Right ventricle myocardium inferior (tissue), 1 donor: ENCODE data around the gene SIK1. TPM values are rescaled to one million over a fixed set of nuclear protein-coding genes. Genes with fewer than 3 reads are reported as not detected.
"Not testable (repeated sequence)": the region's sequence is repeated elsewhere in the genome, so short reads cannot be mapped to it uniquely, and the experiment has no call there.

Experiments used
- ATAC-seq: fragments of 200-7000 bp; cut with Tn5 transposase; one replicate; pipeline ENCODE4 v1.9.1; 2020; ENCODE audit warnings: mild to moderate bottlenecking, moderate library complexity
- DNase-seq: peaks from one replicate; pipeline ENCODE4 v3.0.0; 2021; ENCODE audit errors: missing footprints
- intact Hi-C: fragments of 100-400 bp; cut with DNase I; formaldehyde crosslinking; loops from one replicate; pipeline ENCODE4 v1.11.0; 2022
- total RNA-seq: library from RNA; stranded (reverse); fragmentation: NEBNext Ultra II Directional; extraction: Animal tissue kit (Norgen Biotek cat#: 25700); gene quantifications from one replicate; pipeline ENCODE4 v1.2.1, GENCODE V29; 2021
- donor health status: DM: no; HTN: yes; CAD: no; lungs with severe emphysema.

Gene SIK1
- total RNA-seq, 1 donor from 2014 or later = 4.6 TPM

GRCh38 chr21:43403651-43404430 is 23.1 kb downstream of the SIK1 start:
- DNase-seq, intact Hi-C loops, ATAC-seq: not testable (repeated sequence)

DNA sequence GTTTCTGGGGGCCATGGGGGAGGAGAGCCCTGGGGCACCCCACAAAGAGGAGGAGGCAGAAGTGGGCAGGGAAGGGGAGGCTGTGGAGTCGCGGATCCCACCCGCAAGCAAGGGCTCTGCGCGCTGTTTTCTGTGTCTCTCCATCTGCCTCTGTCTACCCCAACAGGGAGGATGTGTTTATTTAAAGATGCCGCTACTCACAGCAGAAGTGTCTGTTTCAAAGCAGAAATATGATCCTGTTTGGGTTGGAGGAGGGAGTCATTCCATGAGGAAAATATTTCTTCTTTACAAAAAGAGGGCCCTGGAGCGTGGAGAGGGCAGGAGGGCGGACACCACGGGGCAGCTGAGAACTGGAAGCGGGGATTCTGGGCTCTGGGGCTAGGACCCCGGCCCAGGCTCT is 25.8 kb downstream of the SIK1 start:
- DNase-seq, intact Hi-C loops, ATAC-seq: not testable (repeated sequence)

DNA sequence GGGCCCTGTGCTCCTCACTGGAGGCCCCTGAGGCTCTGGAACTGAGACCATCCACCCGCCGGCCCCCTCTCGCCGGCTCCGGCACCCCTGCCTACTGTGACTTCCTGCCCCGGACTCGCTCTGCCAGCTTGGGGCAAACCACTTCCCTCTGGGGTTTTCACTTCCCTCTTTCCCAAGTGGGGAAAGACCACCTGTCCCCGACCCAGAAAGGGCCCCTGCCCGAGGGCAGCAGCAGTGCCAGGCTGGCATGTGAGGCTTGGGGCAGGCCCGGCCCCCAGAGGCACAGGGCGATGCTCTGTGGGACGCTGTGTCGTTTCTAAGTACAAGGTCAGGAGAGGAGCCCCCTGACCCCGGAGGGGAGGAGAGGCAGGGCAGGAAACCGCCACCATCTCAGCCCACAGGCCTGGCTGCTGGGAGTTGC is 27.3 kb downstream of the SIK1 start:
- DNase-seq, intact Hi-C loops: not testable (repeated sequence)
- peak; percentile 51 for ATAC-seq

- DNase-seq, intact Hi-C loops: not testable (repeated sequence)
- ATAC-seq = peak; percentile 19
Measured at GRCh38 chr21:43399136-43399535, 27.8 kb downstream of the SIK1 start.

DNA sequence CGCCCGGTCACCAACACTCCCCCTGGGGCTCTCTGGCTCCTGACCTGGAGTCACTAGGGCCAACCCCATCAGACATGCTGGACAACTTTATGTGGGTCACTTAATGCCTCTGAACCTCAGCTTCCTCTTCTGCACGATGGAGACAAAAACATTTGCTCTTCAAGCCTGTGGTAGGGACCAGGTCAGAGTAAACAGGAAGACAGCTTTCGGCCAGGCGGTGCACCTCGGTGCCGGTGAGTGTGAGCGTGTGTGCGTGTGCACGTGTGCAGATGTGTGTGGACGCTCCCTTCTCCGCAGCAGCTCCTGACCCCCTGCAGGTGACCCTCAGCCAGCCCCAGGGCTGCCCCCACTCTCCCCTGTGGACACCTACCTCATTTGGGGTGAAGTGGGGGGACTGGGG is 28.4 kb downstream of the SIK1 start:
- intact Hi-C loops, ATAC-seq, DNase-seq: not testable (repeated sequence)

- DNase-seq, intact Hi-C loops, ATAC-seq: not testable (repeated sequence)
Measured at GRCh38 chr21:43398000-43398399, 28.9 kb downstream of the SIK1 start.

DNA sequence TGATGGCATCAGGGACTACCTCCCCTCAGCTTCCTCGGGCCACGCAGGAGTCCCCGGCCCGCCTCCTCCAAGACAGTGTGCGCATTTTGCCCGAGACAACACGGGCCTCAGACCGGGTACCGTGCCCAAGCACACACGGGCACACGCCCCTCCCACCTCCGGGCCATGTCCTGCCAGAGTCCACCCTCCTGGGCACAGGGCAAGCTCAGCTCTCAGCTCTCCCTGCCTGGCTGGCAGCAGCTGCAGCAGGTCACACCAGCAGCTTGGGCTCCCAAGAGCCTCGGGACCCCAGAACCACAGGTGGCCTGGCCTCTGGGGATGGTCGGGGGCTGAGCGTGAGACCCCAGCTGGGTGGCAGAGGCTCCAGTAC is 29.5 kb downstream of the SIK1 start:
- intact Hi-C loops, ATAC-seq, DNase-seq: not testable (repeated sequence)

GRCh38 chr21:43396788-43397438 is 30.0 kb downstream of the SIK1 start:
- DNase-seq, ATAC-seq, intact Hi-C loops: not testable (repeated sequence)

- DNase-seq, intact Hi-C loops: not testable (repeated sequence)
- peak; percentile 22 for ATAC-seq
Measured at GRCh38 chr21:43383351-43383750, 43.6 kb downstream of the SIK1 start.

- ATAC-seq = peak; percentile 18
- DNase-seq, intact Hi-C loops: not testable (repeated sequence)
Measured at GRCh38 chr21:43382902-43383301, 44.0 kb downstream of the SIK1 start.

DNA sequence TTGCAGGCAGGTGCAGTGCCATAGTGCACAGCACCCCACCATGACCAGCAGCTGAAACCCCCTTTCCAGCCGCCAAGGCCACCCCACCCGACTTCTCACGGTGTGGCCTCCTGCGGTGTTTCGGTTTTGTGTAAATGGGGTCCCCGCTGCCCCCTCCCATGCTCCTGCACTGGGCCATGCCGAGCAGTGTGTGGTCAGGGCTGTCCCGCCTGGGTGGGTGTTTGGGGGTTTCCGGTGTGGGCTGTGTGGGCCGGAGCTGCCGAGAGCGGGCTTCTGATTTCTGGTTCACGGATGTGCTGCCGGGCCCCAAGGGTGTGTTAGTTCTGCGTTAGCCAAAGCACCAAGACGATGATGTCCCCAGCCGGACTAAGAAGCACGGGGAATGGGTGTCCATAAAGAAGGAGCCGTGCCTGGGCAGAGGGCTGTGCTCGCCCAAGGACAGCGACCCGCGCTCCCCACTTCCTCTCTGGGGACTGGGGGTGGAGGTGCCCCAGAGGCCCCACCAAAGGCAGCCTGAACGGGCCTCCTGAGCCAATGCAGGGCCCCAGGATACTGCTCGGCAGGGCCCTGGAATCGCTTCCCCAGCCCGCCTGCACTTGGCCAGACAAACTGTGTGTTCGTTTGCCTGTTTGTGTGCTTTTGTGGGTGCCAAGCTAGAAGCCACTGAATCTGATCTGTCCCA is 45.9 kb downstream of the SIK1 start:
- intact Hi-C loops, DNase-seq, ATAC-seq: not testable (repeated sequence)

- intact Hi-C loops, DNase-seq, ATAC-seq: not testable (repeated sequence)
Measured at GRCh38 chr21:43380337-43380736, 46.6 kb downstream of the SIK1 start.

GRCh38 chr21:43379626-43380122 is 47.3 kb downstream of the SIK1 start:
- DNase-seq = peak; percentile 41
- ATAC-seq, intact Hi-C loops: not testable (repeated sequence)

DNA sequence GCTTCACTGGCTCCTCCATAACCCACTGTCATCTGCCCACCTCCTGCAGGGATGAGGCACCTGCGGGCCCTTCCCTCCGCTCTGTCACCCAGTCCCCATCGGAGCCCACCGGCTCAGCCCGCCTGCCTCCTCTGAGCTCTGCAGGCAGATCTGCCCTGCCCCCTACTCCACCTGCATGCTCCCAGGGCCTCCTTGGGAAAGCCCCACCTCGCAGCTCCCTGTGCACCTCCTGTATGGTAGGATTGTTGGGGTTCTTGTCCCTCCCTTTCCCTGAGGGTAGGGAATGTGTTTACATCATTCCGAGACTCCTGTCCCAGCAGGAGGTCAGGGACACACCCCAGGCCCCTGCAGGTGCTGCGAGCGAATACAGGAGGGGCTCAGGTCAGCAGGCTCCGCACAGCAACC is 50.5 kb downstream of the SIK1 start:
- intact Hi-C loops = no loop called here
- DNase-seq (peak; percentile 9), ATAC-seq (no peak)

GRCh38 chr21:43375837-43376477 is 51.0 kb downstream of the SIK1 start:
- intact Hi-C loops = no loop called here
- ATAC-seq = no peak
- DNase-seq = peak; percentile 58

DNA sequence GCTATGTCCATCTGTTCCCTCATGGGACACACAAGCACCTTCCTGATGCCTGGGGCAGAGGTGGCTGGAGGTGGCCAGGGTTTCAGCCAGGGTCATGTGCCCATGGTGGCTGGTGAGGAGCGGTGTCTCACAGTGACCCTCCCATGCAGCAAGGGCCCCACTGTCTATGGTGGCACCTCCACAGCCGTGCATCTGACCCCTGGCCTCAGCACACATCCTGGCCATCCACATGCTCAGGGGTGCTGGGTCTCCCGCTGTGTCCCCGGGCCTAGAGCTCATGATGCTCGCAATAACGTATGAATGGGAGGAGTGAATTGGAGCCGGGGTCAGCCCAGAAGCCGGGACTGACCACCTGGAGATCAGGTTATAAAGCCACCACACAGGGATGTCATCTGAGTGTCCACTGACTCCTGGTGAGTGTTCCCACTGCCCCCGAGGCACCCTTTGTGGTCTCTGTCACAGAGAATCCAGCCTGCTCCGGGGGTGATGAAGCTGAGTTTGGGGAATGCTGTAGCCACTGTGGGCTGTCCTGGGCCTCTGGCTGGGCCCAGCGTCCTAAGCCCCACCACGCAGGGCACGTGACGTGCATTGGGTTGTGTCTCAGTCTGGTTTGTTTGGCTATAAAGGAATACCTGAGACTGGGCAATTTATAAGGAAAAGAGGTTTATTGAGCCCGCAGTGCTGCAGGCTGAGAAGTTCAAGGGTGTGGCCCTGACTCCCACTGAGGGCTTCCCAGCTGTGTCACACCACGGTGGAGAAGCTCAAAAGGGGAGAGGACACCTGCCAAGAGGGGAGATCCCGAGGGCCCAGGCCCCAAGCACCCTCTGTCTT is 51.7 kb downstream of the SIK1 start:
- ATAC-seq (no peak), DNase-seq (peak; percentile 58)
- intact Hi-C loops = no loop called here

DNA sequence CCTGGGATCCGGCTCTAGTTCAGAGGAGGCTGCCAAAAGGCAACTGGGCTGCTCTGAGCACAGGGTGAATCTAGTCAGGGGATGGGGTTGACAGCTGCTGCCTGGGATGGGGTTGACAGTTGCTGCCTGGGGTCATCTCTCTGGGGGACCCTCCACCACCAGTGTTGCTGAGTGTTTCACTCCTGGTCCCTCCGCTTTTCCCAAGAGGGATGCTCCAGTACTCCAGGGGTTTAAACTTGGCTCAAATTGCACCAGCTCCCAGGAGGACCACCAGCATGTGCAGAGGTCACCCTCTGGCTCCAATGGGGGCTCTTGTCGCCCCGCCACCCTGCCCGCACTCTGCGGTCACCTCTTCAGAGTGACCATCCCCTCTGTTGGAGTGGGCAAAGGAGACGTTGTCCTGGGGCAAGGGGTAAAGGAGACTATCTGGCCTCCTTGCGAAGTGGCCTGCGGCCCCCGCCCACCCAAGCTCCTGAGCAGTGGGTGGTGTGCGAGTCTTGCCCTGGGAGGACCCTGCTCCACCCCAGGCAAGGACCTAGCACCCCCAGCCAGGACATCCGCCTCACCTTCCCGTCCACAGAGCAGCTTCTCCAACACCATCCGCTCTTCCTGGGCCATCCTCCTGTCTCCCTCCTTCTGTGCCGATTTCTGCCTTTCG is 52.6 kb downstream of the SIK1 start:
- DNase-seq (peak; percentile 56), ATAC-seq (no peak)
- intact Hi-C loops = no loop called here
